ENCODE results near the gene NUP188.

DNA sequence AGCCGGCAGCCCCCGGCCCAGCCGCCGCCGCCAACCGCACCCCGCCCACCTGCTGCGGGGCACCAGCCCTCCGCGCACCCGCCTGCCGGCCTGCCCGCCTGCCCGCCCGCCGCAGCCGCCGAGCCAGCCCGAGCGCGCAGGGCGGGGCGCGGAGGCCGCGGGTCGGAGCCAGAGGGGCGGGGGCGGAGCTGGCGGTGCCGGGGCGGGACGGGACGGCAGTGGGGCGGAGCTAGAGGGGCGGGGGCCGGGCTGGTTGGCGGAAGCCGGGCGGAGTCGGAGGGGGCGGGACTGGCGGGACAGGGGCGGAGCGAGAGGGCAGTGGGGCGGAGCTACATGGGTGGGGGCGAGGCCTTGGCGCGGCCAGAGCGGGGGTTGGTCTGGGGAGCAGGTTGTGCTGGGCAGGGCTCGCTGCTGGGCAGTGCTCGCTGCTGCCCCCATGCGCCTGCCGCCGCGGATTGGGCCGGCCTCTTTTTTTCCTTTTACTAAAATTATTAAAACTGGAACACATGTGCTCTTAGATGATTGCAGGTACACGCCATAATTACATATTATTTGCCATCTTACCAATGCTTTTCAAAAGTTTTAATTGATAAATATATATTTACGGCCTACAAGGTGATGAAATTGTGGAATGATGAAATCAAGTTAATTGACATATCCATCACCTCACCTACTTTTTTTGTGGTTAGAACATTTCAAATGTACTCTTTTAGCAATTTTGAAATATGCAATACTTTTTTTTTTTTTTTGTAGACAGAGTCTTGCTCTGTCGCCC is 80.9 kb downstream of the NUP188 start, which contains the start of gene SH3GLB2:
- TF ChIP-seq, protein P1, sequence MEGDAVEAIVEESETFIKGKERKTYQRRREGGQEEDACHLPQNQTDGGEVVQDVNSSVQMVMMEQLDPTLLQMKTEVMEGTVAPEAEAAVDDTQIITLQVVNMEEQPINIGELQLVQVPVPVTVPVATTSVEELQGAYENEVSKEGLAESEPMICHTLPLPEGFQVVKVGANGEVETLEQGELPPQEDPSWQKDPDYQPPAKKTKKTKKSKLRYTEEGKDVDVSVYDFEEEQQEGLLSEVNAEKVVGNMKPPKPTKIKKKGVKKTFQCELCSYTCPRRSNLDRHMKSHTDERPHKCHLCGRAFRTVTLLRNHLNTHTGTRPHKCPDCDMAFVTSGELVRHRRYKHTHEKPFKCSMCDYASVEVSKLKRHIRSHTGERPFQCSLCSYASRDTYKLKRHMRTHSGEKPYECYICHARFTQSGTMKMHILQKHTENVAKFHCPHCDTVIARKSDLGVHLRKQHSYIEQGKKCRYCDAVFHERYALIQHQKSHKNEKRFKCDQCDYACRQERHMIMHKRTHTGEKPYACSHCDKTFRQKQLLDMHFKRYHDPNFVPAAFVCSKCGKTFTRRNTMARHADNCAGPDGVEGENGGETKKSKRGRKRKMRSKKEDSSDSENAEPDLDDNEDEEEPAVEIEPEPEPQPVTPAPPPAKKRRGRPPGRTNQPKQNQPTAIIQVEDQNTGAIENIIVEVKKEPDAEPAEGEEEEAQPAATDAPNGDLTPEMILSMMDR (conservative IDR thresholded peaks at IDR 0.05 in 1 of 2, IDR thresholded peaks at IDR 0.05 in 1 of 2; ENCODE audit: low read depth in 1 of 2, low read length in 2 of 2), result peak; percentile 68 to 81
- TF ChIP-seq EZH2 (IDR thresholded peaks at IDR 0.05; ENCODE audit: low read length, missing control alignments), result no peak
